WI38 (cell line): ENCODE measurements around the gene WARS2.
"Not testable (repeated sequence)": the region's sequence is repeated elsewhere in the genome, so short reads cannot be mapped to it uniquely, and the experiment has no call there.

Experiments
- H3K4me3 ChIP-seq: 2 replicates; pipeline ENCODE4 v1.5.1; 2011; ENCODE audit warnings: low read depth, mild to moderate bottlenecking, control low read depth, low read length
- CTCF ChIP-seq: IDR thresholded peaks from 2 replicates; pipeline ENCODE4 v1.5.1; 2012; ENCODE audit warnings: low read depth, mild to moderate bottlenecking, control low read depth, low read length

The WARS2 gene

GRCh38 chr1:119163396-119163795, 22.9 kb upstream of the WARS2 start:
- TF ChIP-seq CTCF, result no peak
- no peak overlapping the region for H3K4me3 ChIP-seq

- TF ChIP-seq CTCF, result no peak
- no peak overlapping the region for H3K4me3 ChIP-seq
Measured at GRCh38 chr1:119160866-119161265, 20.4 kb upstream of the WARS2 start.

- no peak for TF ChIP-seq CTCF
- no peak overlapping the region for H3K4me3 ChIP-seq
Measured at GRCh38 chr1:119160409-119160808, 20.0 kb upstream of the WARS2 start.

- no peak overlapping the region for H3K4me3 ChIP-seq
- no peak for TF ChIP-seq CTCF
Measured at GRCh38 chr1:119159966-119160365, 19.5 kb upstream of the WARS2 start.

- no peak overlapping the region for H3K4me3 ChIP-seq
- TF ChIP-seq CTCF, result no peak
Measured at GRCh38 chr1:119159111-119159510, 18.7 kb upstream of the WARS2 start.

- not testable (repeated sequence) for H3K4me3 ChIP-seq
Measured at GRCh38 chr1:119156761-119157160, 16.3 kb upstream of the WARS2 start.

- not testable (repeated sequence) for H3K4me3 ChIP-seq
Measured at GRCh38 chr1:119155069-119155468, 14.6 kb upstream of the WARS2 start.

- TF ChIP-seq CTCF, result no peak
- no peak overlapping the region for H3K4me3 ChIP-seq
Measured at GRCh38 chr1:119150150-119150549, 9.7 kb upstream of the WARS2 start.
